HL-60 (cell line): Measurements from ENCODE around the gene GTPBP1.

Experiments
- GABPA ChIP-seq: IDR thresholded peaks from 2 replicates; pipeline ENCODE4 v1.6.1; 2012; ENCODE audit warnings: low read depth
- POLR2AphosphoS5 ChIP-seq: IDR thresholded peaks from 2 replicates; pipeline ENCODE4 v1.6.1; 2012; ENCODE audit warnings: low read depth
- SPI1 ChIP-seq: IDR thresholded peaks from 2 replicates; pipeline ENCODE4 v1.6.1; 2012; ENCODE audit warnings: low read depth, mild to moderate bottlenecking, borderline replicate concordance
- TF ChIP-seq, protein P1 (sequence below): IDR thresholded peaks from one replicate; pipeline ENCODE4 v1.5.1; 2011; ENCODE audit warnings: low read length, control low read depth, inconsistent platforms; ENCODE audit not compliant: insufficient read depth
- TF ChIP-seq, protein P2 (sequence below): IDR thresholded peaks from 2 replicates; pipeline ENCODE4 v1.6.1; 2012; ENCODE audit warnings: low read depth; ENCODE audit not compliant: insufficient replicate concordance

DNA sequence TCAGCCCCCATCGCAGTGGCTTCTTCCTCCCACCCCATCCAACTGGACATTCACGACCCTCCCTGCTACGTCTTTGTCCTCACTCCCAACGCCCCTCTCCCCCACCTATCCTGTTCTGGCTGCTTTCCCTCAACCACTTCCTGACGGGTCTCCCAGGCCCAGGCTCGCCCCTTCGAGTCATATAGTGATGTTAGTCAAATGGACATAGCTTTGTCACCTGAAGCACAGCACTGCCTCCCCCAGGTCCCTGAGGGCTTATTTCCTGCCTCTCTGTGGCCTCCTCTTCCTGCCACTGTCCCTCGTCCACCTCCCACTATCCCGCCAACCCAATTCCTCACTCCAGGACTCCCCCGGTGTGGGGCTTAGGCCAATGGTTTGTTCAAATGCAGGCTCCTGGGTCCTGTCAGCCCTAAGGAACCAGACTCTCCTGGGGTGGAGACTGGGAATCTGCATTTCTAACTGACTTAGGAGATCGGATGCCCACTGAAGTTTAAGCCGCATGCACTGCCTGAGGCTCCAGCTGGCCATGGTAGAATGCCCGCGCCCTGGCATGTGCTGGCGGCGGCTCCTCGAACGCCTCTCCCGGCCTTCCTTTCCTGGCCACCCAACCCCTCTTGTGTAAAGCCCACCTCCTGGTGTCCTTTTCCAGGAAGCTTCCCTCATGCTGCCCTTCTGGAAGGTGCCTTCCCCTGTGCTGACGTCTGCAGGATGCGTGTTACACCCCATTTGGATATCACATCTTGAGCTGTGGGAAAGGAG is 31.7 kb downstream of the GTPBP1 start:
- no peak for TF ChIP-seq GABPA
- TF ChIP-seq, protein P1, sequence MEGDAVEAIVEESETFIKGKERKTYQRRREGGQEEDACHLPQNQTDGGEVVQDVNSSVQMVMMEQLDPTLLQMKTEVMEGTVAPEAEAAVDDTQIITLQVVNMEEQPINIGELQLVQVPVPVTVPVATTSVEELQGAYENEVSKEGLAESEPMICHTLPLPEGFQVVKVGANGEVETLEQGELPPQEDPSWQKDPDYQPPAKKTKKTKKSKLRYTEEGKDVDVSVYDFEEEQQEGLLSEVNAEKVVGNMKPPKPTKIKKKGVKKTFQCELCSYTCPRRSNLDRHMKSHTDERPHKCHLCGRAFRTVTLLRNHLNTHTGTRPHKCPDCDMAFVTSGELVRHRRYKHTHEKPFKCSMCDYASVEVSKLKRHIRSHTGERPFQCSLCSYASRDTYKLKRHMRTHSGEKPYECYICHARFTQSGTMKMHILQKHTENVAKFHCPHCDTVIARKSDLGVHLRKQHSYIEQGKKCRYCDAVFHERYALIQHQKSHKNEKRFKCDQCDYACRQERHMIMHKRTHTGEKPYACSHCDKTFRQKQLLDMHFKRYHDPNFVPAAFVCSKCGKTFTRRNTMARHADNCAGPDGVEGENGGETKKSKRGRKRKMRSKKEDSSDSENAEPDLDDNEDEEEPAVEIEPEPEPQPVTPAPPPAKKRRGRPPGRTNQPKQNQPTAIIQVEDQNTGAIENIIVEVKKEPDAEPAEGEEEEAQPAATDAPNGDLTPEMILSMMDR = no peak
- TF ChIP-seq, protein P2, sequence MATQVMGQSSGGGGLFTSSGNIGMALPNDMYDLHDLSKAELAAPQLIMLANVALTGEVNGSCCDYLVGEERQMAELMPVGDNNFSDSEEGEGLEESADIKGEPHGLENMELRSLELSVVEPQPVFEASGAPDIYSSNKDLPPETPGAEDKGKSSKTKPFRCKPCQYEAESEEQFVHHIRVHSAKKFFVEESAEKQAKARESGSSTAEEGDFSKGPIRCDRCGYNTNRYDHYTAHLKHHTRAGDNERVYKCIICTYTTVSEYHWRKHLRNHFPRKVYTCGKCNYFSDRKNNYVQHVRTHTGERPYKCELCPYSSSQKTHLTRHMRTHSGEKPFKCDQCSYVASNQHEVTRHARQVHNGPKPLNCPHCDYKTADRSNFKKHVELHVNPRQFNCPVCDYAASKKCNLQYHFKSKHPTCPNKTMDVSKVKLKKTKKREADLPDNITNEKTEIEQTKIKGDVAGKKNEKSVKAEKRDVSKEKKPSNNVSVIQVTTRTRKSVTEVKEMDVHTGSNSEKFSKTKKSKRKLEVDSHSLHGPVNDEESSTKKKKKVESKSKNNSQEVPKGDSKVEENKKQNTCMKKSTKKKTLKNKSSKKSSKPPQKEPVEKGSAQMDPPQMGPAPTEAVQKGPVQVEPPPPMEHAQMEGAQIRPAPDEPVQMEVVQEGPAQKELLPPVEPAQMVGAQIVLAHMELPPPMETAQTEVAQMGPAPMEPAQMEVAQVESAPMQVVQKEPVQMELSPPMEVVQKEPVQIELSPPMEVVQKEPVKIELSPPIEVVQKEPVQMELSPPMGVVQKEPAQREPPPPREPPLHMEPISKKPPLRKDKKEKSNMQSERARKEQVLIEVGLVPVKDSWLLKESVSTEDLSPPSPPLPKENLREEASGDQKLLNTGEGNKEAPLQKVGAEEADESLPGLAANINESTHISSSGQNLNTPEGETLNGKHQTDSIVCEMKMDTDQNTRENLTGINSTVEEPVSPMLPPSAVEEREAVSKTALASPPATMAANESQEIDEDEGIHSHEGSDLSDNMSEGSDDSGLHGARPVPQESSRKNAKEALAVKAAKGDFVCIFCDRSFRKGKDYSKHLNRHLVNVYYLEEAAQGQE = no peak
- TF ChIP-seq POLR2AphosphoS5 = no peak
- TF ChIP-seq SPI1 = no peak
